GM12864 (cell line): ENCODE data around the gene DICER1.
"Not testable (repeated sequence)": the region's sequence is repeated elsewhere in the genome, so short reads cannot be mapped to it uniquely, and the experiment has no call there.

Experiments
- DNase-seq: peaks from one replicate; pipeline ENCODE4 v3.0.0-alpha.2; 2011; ENCODE audit warnings: low read depth
- H3K4me3 ChIP-seq: 2 replicates; pipeline ENCODE4 v1.5.1; 2011; ENCODE audit warnings: mild to moderate bottlenecking, low read depth, low read length, control low read depth
- CTCF ChIP-seq: IDR thresholded peaks from 2 replicates; pipeline ENCODE4 v1.5.1; 2011; ENCODE audit warnings: low read depth, mild to moderate bottlenecking, moderate library complexity, low read length, control low read depth, inconsistent platforms; ENCODE audit errors: missing control alignments

DICER1 gene

GRCh38 chr14:95141684-95142083 is 15.6 kb downstream of the DICER1 start:
- H3K4me3 ChIP-seq = no peak overlapping the region
- no peak for DNase-seq
- no peak for TF ChIP-seq CTCF

GRCh38 chr14:95140060-95140858 is 17.1 kb downstream of the DICER1 start:
- no peak for DNase-seq
- H3K4me3 ChIP-seq = no peak overlapping the region
- TF ChIP-seq CTCF = no peak

GRCh38 chr14:95138876-95139275 is 18.5 kb downstream of the DICER1 start:
- no peak overlapping the region for H3K4me3 ChIP-seq
- no peak for DNase-seq
- TF ChIP-seq CTCF = no peak

- DNase-seq, H3K4me3 ChIP-seq: not testable (repeated sequence)
These were observed 18.9 kb downstream of the DICER1 start for GRCh38 chr14:95138455-95138854.

GRCh38 chr14:95137804-95138167 is 19.5 kb downstream of the DICER1 start:
- no peak overlapping the region for H3K4me3 ChIP-seq
- DNase-seq = no peak
- TF ChIP-seq CTCF = no peak

GRCh38 chr14:95137164-95137803 is 20.0 kb downstream of the DICER1 start:
- no peak for DNase-seq
- no peak overlapping the region for H3K4me3 ChIP-seq
- TF ChIP-seq CTCF = no peak

GRCh38 chr14:95136631-95137030 is 20.7 kb downstream of the DICER1 start:
- TF ChIP-seq CTCF = no peak
- no peak overlapping the region for H3K4me3 ChIP-seq
- DNase-seq = no peak
